GM12891 (cell line): ENCODE data around the gene DMXL2.

Experiments used
- PAX5 ChIP-seq: IDR thresholded peaks from 2 replicates; pipeline ENCODE4 v1.6.1; 2011; ENCODE audit warnings: low read length, moderate library complexity, mild to moderate bottlenecking; ENCODE audit not compliant: insufficient read depth, severe bottlenecking
- POLR2A ChIP-seq: IDR thresholded peaks from 2 replicates; pipeline ENCODE4 v1.6.1; 2011; ENCODE audit warnings: low read depth, low read length, control low read depth
- POLR2AphosphoS5 ChIP-seq: IDR thresholded peaks from 2 replicates; pipeline ENCODE4 v1.6.1; 2011; ENCODE audit warnings: low read depth, low read length, control low read depth
- SPI1 ChIP-seq: IDR thresholded peaks from 2 replicates; pipeline ENCODE4 v1.6.1; 2011; ENCODE audit warnings: low read depth, low read length, control low read depth
- TAF1 ChIP-seq: IDR thresholded peaks from 2 replicates; pipeline ENCODE4 v1.6.1; 2011; ENCODE audit warnings: low read depth, low read length, control low read depth

GRCh38 chr15:51443282-51443914 lies 179.2 kb downstream of the DMXL2 start:
- TF ChIP-seq POLR2A (no peak), POLR2AphosphoS5 (no peak), SPI1 (no peak), TAF1 (no peak), PAX5 (no peak)
